Measurements from ENCODE around the gene FDX1.

FDX1 gene

GRCh38 chr11:110469127-110469526 is 39.4 kb downstream of the FDX1 start:
- DNase-seq, result no peak

DNA sequence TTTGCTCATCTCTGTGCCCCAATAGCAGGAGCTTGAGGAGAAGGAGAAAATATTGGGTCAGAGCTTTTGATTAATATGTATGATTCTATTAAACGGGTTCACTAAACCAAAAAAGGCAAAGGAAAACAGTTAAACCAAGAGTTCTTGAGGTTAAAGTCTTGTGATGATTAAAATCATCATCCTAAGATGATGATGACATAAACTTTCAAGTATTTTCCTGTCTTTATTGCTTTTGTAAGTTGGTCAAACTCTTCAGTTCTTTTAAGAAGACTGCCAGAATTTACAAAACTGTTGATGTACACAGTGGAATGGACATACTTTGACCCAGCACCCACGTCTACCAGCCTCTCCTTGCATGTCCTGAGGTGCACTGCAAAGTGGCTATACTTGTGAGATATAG is 41.0 kb downstream of the FDX1 start:
- DNase-seq, result no peak

- peak; percentile 49 for DNase-seq
These were observed 41.6 kb downstream of the FDX1 start for GRCh38 chr11:110471371-110471770.

- DNase-seq, result peak; percentile 38
These were observed 43.1 kb downstream of the FDX1 start for GRCh38 chr11:110472858-110473257.

DNA sequence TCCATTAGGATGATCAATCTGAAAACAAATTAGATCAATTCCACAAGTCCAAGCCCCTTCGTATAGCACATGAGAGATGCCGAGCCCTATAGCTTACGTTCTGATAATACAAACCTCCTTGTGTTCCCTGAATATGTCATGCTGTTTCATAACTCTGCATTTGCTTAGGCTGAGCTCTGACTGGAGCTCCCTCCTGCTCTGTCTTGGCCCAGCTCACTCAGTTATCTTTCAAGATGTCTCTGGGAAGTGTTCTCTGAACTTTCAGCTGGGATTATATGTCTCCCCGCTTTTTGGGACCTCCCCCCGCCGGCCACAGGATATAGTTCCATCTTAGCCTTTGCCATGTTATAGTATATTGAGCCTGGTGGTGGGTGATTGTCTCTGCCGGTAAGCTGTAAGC is 44.0 kb downstream of the FDX1 start:
- no peak for DNase-seq

GRCh38 chr11:110474578-110474977 is 44.8 kb downstream of the FDX1 start:
- DNase-seq, result no peak

DNA sequence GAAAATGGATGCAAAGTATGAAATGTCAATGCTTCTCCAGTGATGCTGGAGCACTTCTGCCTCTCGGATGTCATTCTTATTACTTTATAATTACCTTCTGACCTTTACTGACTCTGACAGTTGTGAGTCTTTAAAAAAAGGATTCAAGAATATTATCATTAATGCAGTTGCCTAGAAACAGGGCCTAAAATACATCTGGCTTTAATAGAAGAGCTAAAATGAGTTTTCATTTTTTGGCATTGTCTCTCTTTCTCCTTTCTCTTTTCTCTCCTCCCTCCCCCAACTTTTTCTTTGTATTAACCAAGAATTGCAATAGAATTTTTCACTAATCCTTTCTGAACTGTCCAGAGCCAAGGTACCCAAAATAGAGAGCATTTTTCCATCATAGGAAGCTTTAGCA is 45.9 kb downstream of the FDX1 start:
- no peak for DNase-seq

GRCh38 chr11:110478410-110478809 is 48.7 kb downstream of the FDX1 start:
- no peak for DNase-seq

DNA sequence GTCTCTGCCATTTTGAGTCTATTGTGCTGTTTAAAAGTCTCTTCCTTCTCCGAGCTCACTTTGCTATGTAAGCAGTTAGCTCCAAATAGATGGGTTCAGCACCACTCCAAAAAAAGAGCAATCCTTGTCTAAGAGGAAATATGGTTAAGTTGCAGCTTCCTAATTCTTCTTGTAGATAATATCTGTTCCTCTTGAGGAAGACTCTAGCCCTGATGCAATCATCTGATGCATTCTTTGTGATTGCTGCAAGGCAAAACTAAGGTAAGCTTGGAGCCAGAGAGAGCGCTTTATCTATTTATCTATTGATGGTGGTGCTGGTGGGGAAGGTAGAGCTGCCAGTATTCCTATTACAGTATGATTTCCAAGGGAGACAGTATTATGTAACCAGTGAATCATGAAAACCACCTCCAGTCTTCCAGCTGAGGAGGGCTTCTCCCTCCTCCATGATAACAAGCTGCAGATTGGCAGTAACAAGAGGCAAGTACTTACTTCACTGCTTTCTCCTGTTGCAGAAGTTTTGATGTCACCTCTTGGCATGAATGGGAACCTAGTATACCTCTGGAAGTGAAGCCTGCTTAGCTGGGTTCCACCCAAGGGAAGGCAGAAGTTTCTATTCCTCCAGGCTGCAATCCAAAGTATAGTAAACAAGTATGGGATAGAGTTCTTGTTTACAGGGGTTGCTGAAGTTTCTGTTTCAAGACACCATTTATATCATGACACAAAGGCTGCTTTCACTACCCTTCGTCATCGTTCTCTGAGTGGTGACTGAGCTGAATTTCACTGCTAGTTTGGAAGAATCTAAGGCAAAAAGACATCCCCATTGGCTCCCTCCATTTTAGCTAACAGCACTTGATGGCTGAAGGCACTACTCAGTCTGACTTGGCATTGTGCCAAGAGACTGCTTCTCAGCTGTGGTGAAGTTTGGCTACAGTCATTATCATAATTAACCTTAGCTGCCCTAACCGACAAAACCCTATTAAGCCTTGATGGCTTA is 49.7 kb downstream of the FDX1 start:
- DNase-seq, result peak; percentile 94

- no peak for DNase-seq
These were observed 51.8 kb downstream of the FDX1 start for GRCh38 chr11:110481523-110481922.

DNA sequence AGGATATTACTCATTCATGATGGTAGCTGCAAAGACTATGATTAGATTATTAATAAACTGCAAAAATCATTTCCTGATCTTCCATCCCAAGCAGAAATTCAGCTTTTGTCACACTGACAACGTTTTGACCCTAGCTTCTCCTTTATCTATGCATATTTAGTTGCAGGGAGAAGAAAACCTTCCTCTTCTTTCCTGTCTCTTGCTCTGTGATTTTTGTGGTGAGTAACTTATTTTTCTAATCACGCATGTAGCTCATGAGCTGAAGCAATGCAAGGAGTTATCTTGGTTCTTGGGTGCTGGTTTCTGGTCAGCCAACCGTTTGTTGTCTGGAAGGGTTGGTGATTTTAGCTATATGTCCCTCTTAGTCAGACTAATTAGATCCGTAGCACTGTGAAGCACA is 56.4 kb downstream of the FDX1 start:
- DNase-seq, result no peak

DNA sequence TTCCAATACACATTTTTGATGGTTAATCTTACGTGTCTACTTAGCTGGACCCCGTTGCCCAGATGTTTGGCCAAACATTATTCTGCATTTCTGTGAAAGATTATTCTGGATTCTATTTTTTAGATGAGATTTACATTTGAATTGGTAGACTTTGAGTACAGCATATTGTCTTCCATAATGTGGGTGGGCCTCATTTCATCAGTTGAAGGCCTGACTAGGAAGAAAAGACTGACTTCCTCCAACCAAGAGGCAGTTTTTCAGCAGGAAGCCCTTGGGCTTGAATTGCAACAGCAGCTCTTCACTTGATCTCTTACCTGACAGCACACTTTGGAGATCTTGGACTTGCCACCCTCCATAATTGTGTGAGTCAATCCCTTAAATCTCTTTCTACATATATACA is 58.7 kb downstream of the FDX1 start:
- DNase-seq, result no peak

GRCh38 chr11:110490886-110491285 is 61.1 kb downstream of the FDX1 start:
- no peak for DNase-seq

- no peak for DNase-seq
These were observed 62.0 kb downstream of the FDX1 start for GRCh38 chr11:110491577-110492320.

DNA sequence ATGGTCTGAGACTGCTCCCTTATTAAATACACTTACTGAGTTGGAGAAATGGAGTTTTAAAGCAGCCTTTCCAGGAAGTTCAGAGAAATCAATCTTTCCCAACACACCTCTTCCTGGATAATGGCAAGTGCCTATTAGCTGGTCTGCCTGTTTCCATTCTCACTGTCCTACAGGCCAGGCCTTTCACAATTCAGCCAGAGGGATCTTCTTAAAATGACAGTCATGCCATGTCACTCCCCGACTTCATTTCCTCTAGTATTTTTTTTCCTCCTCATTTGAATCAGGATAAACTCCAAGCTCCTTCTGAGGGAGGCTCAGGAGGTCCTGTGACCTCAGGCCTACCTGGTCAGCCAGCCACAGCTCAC is 62.6 kb downstream of the FDX1 start:
- DNase-seq, result no peak

GRCh38 chr11:110493346-110493745 is 63.6 kb downstream of the FDX1 start:
- no peak for DNase-seq

- peak; percentile 60 for DNase-seq
These were observed 67.7 kb downstream of the FDX1 start for GRCh38 chr11:110497231-110497978.

DNA sequence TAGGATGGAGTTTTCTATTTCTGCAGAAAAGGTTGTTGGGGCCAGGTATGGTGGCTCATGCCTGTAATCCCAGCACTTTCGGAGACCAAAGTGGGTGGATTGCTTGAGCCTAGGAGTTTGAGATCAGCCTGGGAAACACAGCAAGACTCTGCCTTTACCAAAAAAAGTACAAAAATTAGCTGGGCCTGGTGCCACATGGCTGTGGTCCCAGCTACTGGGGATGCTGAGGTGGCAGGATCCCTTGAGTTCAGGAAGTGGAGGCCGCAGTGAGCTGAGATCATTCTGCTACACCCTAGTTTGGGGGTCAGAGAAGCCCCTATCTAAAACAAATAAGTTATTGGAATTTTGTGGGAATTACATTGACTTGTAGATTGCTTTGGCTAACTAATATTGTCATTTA is 71.7 kb downstream of the FDX1 start:
- DNase-seq, result no peak

DNA sequence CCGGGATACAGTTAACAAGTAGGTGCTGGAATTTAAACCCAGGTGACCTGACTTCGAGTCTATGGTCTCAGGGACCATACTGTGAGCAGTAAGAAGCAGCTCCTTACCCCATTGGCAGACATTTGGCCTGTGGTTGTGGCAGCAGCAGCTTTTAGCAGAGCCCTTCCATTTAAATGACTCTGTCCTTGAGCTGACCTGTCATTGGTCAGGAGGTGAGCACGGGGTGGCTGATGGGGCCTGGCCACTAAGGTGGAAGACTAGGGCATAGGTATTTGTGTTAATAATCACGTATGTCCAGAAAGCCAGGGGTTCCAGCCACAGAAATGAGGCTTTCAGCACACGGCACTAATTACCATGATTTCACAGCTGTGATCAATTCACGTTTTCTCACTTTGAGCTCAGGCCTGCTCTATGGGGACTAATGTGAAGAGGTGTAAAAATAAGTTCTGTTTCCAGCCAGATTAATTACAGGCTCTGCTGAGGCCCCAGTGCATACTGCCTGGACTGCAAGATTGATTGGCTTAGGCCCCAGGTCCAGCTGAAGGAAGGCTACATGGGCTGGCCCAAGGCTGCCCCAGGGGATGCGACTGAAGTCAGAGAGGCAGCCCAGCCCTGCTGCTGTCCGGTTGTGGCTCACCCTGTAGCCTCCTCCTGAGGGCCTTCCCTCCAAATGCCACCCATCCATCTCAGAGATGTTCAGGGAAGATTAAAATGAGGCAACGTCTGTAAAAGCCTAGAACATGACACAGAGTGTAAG is 76.0 kb downstream of the FDX1 start:
- DNase-seq, result no peak

DNA sequence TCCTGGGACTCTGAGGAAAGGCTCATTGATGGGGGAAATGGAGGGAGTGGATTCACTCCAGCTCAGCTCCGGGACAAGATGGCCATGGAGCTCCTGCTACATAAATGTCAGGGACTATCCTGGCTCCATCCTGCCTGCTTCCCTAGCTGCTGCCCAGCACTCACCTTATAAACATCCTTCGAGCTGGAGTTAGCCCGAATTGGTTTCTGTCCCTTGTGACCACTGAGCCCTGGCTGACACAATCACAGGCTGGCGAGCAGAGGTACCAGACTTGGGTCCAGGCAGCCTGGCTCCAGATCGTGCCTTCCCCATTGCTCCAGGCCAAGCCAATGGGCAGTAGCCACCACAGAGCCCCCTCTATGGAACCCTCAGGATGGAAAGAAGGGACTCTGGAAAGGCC is 77.6 kb downstream of the FDX1 start:
- DNase-seq, result no peak

- no peak for DNase-seq
These were observed 79.0 kb downstream of the FDX1 start for GRCh38 chr11:110508786-110509185.

DNA sequence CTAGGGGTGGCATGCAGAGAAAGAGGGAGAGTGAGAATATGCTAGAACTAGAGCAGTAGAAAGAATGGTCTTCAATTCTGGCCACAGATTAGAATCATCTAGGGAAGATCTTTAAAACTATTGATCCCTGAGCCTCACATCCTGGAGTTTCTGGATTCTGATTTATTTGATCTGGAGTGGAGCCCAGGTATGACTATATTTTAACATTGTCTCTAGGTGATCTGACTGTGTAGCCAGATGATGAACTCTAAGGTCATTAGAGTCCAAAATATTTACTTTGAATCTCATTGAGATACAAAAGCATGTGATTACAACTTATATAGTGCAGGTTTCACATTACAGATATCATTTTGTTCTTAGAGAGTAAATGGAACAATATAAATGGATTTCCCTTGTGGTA is 79.7 kb downstream of the FDX1 start:
- DNase-seq, result no peak

GRCh38 chr11:110512026-110512425 is 82.3 kb downstream of the FDX1 start:
- no peak for DNase-seq
